GM12891 (cell line): ENCODE data around the gene OR2A1.
"Not testable (repeated sequence)": the region's sequence is repeated elsewhere in the genome, so short reads cannot be mapped to it uniquely, and the experiment has no call there.

Experiments
- POLR2A ChIP-seq: IDR thresholded peaks from 2 replicates; pipeline ENCODE4 v1.6.1; 2011; ENCODE audit warnings: low read depth, low read length, control low read depth
- POLR2AphosphoS5 ChIP-seq: IDR thresholded peaks from 2 replicates; pipeline ENCODE4 v1.6.1; 2011; ENCODE audit warnings: low read depth, low read length, control low read depth
- POU2F2 ChIP-seq: IDR thresholded peaks from 2 replicates; pipeline ENCODE4 v1.6.1; 2011; ENCODE audit warnings: low read depth, mild to moderate bottlenecking, control low read depth, low read length, moderate library complexity
- SPI1 ChIP-seq: IDR thresholded peaks from 2 replicates; pipeline ENCODE4 v1.6.1; 2011; ENCODE audit warnings: low read depth, low read length, control low read depth

- TF ChIP-seq POLR2A, POLR2AphosphoS5, SPI1, POU2F2: not testable (repeated sequence)
Measured at GRCh38 chr7:144348625-144349024, 36.4 kb downstream of the OR2A1 start.
